HCT116 (cell line): Measurements from ENCODE around the gene BRSK2. TPM values are rescaled to one million over a fixed set of nuclear protein-coding genes. Genes with fewer than 3 reads are reported as not detected.

ENCODE experiments used
- ATAC-seq: fragments of 200-7000 bp; cut with Tn5 transposase; 2 replicates; pipeline ENCODE4 v1.9.1; 2020; ENCODE audit warnings: mild to moderate bottlenecking, moderate library complexity
- BruUV-seq: library from RNA; stranded (reverse); fragments of 400-500 nt; replicated peaks from 2 replicates; lab custom pipeline; 2021; lab: Mats Ljungman, UMichigan
- CTCF ChIA-PET: fragments of 300-600 bp; sonication (Branson Sonifier 250); formaldehyde crosslinking; loops from one replicate; lab custom pipeline; 2021; ENCODE audit warnings: antibody characterized with exemption; lab: Charles Lee
- POLR2A ChIA-PET: fragments of 300-600, 350-600 bp; sonication (Branson Sonifier 250); formaldehyde crosslinking; loops from one replicate; lab custom pipeline; 2021; ENCODE audit warnings: antibody characterized with exemption; lab: Charles Lee
- RAD21 ChIA-PET, 2 experiments: fragments of 300-600 bp; sonication (Branson Sonifier 250); formaldehyde crosslinking; loops; one replicate each; lab custom pipeline; 2023; ENCODE audit warnings: low total read pairs in 2 of 2; ENCODE audit not compliant: uncharacterized antibody in 2 of 2, unreplicated experiment in 2 of 2, low non-redundant PET in 1 of 2; lab: Charles Lee
- DNase-seq: peaks from one replicate; pipeline ENCODE4 v3.0.0-alpha.2; 2010; ENCODE audit warnings: low read depth, low spot score
- H2AFZ ChIP-seq: fragments of 200-600 bp; shearing (Covaris generic), sonication (generic); 2 replicates; pipeline ENCODE4 v1.6.1; 2017; ENCODE audit warnings: low read depth, mixed run types, mixed read lengths, antibody characterized with exemption, low read length; ENCODE audit not compliant: poor library complexity, severe bottlenecking
- H3K27ac ChIP-seq: 2 replicates; pipeline ENCODE4 v1.5.1; 2012; ENCODE audit warnings: low read depth, low read length
- H3K27me3 ChIP-seq: fragments of 200-600 bp; sonication (generic); 2 replicates; pipeline ENCODE4 v1.6.1; 2016; ENCODE audit warnings: mixed run types, low read length, mixed read lengths; ENCODE audit not compliant: insufficient read depth
- H3K36me3 ChIP-seq, 2 experiments: fragments of 200-500 bp in 1 of 2; fragments of 200-600 bp in 1 of 2; sonication (Bioruptor generic) in 1 of 2; sonication (generic) in 1 of 2; 2 replicates each; pipeline versions ENCODE4 v1.5.1 to v1.6.1; 2014 to 2016; ENCODE audit warnings: low read length in 2 of 2, inconsistent platforms in 1 of 2, mixed read lengths in 1 of 2, mixed run types in 1 of 2; ENCODE audit not compliant: insufficient read depth in 2 of 2, control insufficient read depth in 1 of 2
- H3K4me1 ChIP-seq, 2 experiments: fragments of 200-600 bp in 1 of 2; sonication (generic) in 1 of 2; 2 replicates each; pipeline versions ENCODE4 v1.5.1 to v1.6.1; 2012 to 2017; ENCODE audit warnings: low read length in 2 of 2, inconsistent platforms in 1 of 2, mild to moderate bottlenecking in 1 of 2, mixed read lengths in 1 of 2, mixed run types in 1 of 2, moderate library complexity in 1 of 2; ENCODE audit not compliant: insufficient read depth in 2 of 2, control insufficient read depth in 1 of 2
- H3K4me2 ChIP-seq: fragments of 200-600 bp; sonication (generic); 2 replicates; pipeline ENCODE4 v1.6.1; 2017; ENCODE audit warnings: mixed run types, low read length, mixed read lengths
- H3K4me3 ChIP-seq, 2 experiments: fragments of 200-600 bp in 1 of 2; sonication (generic) in 1 of 2; replicated peaks in 1 of 2; 2 replicates each; pipeline ENCODE4 v1.5.1; 2011 to 2016; ENCODE audit warnings: low read length in 2 of 2, control low read depth in 1 of 2, low read depth in 1 of 2, mild to moderate bottlenecking in 1 of 2, mixed read lengths in 1 of 2, mixed run types in 1 of 2
- H3K79me2 ChIP-seq: fragments of 200-600 bp; sonication (generic); 2 replicates; pipeline ENCODE4 v1.6.1; 2017; ENCODE audit warnings: mild to moderate bottlenecking, mixed run types, low read length, moderate library complexity, mixed read lengths; ENCODE audit not compliant: insufficient read depth
- H3K9ac ChIP-seq: fragments of 200-600 bp; sonication (generic); 2 replicates; pipeline ENCODE4 v1.6.1; 2016; ENCODE audit warnings: low read length, mixed read lengths
- H3K9me2 ChIP-seq: fragments of 200-600 bp; sonication (generic), shearing (Covaris generic); 2 replicates; pipeline ENCODE4 v1.6.1; 2017; ENCODE audit warnings: mixed run types, mild to moderate bottlenecking, moderate library complexity; ENCODE audit not compliant: insufficient read depth
- H3K9me3 ChIP-seq, 2 experiments: fragments of 200-500 bp in 1 of 2; fragments of 200-600 bp in 1 of 2; sonication (Bioruptor generic) in 1 of 2; sonication (generic) in 1 of 2; 2 replicates each; pipeline ENCODE4 v1.6.1; 2014 to 2017; ENCODE audit warnings: low read length in 2 of 2, mixed read lengths in 2 of 2, inconsistent platforms in 1 of 2, low read depth in 1 of 2, mild to moderate bottlenecking in 1 of 2, mixed run types in 1 of 2, moderate library complexity in 1 of 2; ENCODE audit not compliant: control insufficient read depth in 1 of 2, insufficient read depth in 1 of 2
- H4K20me1 ChIP-seq: fragments of 200-600 bp; sonication (generic), shearing (Covaris generic); 2 replicates; pipeline ENCODE4 v1.6.1; 2017; ENCODE audit warnings: mixed run types, mild to moderate bottlenecking, moderate library complexity; ENCODE audit not compliant: insufficient read depth
- CBX3 ChIP-seq: IDR thresholded peaks from 2 replicates; pipeline ENCODE4 v1.6.1; 2012; ENCODE audit warnings: low read depth
- EZH2 ChIP-seq: fragments of 200-600 bp; sonication (generic); IDR thresholded peaks from 2 replicates; pipeline ENCODE4 v1.6.1; 2017; ENCODE audit warnings: antibody characterized with exemption, mixed run types
- POLR2AphosphoS5 ChIP-seq: IDR thresholded peaks from 2 replicates; pipeline ENCODE4 v1.6.1; 2011; ENCODE audit warnings: mild to moderate bottlenecking, low read depth, low read length, moderate library complexity
- RAD21 ChIP-seq: IDR thresholded peaks from 2 replicates; pipeline ENCODE4 v1.6.1; 2012; ENCODE audit warnings: low read depth, mild to moderate bottlenecking
- YY1 ChIP-seq: IDR thresholded peaks from 2 replicates; pipeline ENCODE4 v1.6.1; 2011; ENCODE audit warnings: low read length, low read depth, moderate library complexity, mild to moderate bottlenecking; ENCODE audit not compliant: insufficient replicate concordance; ENCODE audit errors: extremely low read depth
- ZFX ChIP-seq: fragments of 450-650 bp; IDR thresholded peaks from 2 replicates; pipeline ENCODE4 v1.6.1; 2017
- intact Hi-C: fragments of 100-400 bp; cut with micrococcal nuclease; formaldehyde crosslinking; loops from 2 replicates; pipeline ENCODE4 v1.10.0; 2022
- total RNA-seq: library from RNA; stranded (reverse); gene quantifications from one replicate; pipeline ENCODE4 v1.2.1, GENCODE V29; 2021; ENCODE audit not compliant: unreplicated experiment
- TF ChIP-seq, protein P1 (sequence below): IDR thresholded peaks from 2 replicates; pipeline ENCODE4 v1.6.1; 2011; ENCODE audit warnings: mild to moderate bottlenecking, low read length, moderate library complexity; ENCODE audit not compliant: insufficient replicate concordance; ENCODE audit errors: extremely low read depth
- TF ChIP-seq, protein P2 (sequence below): IDR thresholded peaks from 2 replicates; pipeline ENCODE4 v1.6.1; 2012
- TF ChIP-seq, protein P3 (sequence below), 3 experiments: fragments of 200-600 bp in 1 of 3; sonication (generic) in 1 of 3; IDR thresholded peaks in 2 of 3; conservative IDR thresholded peaks in 1 of 3; 2 replicates each; pipeline ENCODE4 v1.5.1; 2012 to 2017; ENCODE audit warnings: low read depth in 2 of 3, low read length in 2 of 3, antibody characterized with exemption in 1 of 3, borderline replicate concordance in 1 of 3, control low read depth in 1 of 3, mild to moderate bottlenecking in 1 of 3, mixed read lengths in 1 of 3, mixed run types in 1 of 3, moderate library complexity in 1 of 3; ENCODE audit not compliant: insufficient read depth in 1 of 3

BRSK2 gene
- total RNA-seq, 1 experiment from 2014 or later: 14.0 TPM

DNA sequence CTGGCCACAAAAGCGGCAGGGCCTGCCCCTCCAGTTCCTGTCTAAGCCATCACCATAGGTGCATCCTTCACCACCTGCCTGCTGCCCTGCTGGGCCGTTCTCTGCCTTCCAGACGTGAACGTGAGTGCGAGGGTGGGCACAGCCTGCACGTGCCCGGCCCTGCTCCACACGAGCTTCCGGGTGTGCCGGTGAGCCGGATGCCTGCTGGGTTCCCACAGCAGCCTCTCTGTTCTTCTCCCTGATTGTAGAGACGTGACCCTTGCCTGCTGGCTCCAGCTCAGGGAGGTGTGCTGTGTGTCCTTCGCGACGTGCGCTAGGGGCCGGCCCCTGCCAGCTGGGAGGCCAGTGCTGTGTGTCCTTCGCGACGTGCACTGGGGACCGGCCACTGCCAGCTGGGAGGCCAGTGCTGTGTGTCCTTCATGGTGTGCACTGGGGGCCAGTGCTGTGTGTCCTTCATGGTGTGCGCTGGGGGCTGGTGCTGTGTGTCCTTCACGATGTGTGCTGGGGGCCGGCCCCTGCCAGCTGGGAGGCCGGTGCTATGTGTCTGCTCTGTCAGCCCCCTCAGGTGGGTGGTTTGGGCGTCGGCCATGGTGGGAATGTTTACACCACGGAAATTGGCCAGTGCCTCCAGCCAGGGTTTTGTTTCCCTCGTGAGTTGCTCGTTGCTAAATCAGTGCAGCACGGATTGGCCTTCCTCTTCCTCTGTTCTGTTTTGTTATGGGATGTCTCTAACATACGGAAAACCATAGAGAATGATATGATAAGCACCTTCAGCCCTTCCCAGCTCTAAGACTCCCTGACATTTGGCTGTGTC, 35.4 kb upstream of the BRSK2 start:
- RAD21 ChIA-PET: no interaction called here
- Histone ChIP-seq H3K79me2 (no peaks in the 10 kb centered on the region), H3K27ac (no peak overlapping the region), H4K20me1 (no peaks in the 10 kb centered on the region), H3K27me3 (no peaks in the 10 kb centered on the region), H2AFZ (no peak overlapping the region), H3K4me1 (no peaks in the 10 kb centered on the region), H3K9ac (no peak overlapping the region), H3K9me3 (no peaks in the 10 kb centered on the region), H3K4me2 (no peak overlapping the region), H3K36me3 (no peaks in the 10 kb centered on the region), H3K9me2 (no peaks in the 10 kb centered on the region), H3K4me3 (no peak overlapping the region)
- no peak for TF ChIP-seq POLR2AphosphoS5
- ATAC-seq: no peak
- POLR2A ChIA-PET: interaction anchor here (1.2 kb wide), 1 partner anchor 20 kb away, joined by 3 read pairs; no protein-coding TSS in a partner anchor
- BruUV-seq: no TSS peak
- CTCF ChIA-PET: no interaction called here
- intact Hi-C loops: no loop called here
- DNase-seq: no peak

DNA sequence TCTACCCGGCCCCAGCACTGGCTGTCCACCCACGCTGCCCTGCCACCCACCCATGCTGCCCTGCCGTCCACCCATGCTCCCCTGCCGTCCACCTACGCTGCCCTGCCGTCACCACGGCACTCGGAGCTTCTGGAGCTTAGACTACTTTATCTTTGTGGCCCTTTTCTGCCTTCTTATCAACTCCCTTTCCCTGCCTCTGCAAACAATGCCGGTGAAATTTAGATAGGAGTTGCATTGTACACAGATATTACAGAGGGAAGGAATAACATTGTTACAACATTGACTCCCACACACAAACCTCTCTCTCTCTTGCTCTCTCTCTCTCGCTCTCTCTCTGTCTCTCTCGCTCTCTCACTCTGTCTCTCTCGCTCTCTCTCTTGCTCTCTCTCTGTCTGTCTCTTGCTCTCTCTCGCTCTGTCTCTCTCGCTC, 33.7 kb upstream of the BRSK2 start:
- no peak for DNase-seq
- no peaks in the 10 kb centered on the region for H3K79me2 ChIP-seq
- ChIA-PET RAD21 (no interaction called here), POLR2A (no interaction called here), CTCF (no interaction called here)
- TF ChIP-seq, protein P1, sequence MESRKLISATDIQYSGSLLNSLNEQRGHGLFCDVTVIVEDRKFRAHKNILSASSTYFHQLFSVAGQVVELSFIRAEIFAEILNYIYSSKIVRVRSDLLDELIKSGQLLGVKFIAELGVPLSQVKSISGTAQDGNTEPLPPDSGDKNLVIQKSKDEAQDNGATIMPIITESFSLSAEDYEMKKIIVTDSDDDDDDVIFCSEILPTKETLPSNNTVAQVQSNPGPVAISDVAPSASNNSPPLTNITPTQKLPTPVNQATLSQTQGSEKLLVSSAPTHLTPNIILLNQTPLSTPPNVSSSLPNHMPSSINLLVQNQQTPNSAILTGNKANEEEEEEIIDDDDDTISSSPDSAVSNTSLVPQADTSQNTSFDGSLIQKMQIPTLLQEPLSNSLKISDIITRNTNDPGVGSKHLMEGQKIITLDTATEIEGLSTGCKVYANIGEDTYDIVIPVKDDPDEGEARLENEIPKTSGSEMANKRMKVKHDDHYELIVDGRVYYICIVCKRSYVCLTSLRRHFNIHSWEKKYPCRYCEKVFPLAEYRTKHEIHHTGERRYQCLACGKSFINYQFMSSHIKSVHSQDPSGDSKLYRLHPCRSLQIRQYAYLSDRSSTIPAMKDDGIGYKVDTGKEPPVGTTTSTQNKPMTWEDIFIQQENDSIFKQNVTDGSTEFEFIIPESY: no peak
- TF ChIP-seq EZH2: no peak
- TF ChIP-seq ZFX: no peak
- TF ChIP-seq, protein P2, sequence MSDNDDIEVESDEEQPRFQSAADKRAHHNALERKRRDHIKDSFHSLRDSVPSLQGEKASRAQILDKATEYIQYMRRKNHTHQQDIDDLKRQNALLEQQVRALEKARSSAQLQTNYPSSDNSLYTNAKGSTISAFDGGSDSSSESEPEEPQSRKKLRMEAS: no peak
- TF ChIP-seq YY1: no peak
- TF ChIP-seq, protein P3, sequence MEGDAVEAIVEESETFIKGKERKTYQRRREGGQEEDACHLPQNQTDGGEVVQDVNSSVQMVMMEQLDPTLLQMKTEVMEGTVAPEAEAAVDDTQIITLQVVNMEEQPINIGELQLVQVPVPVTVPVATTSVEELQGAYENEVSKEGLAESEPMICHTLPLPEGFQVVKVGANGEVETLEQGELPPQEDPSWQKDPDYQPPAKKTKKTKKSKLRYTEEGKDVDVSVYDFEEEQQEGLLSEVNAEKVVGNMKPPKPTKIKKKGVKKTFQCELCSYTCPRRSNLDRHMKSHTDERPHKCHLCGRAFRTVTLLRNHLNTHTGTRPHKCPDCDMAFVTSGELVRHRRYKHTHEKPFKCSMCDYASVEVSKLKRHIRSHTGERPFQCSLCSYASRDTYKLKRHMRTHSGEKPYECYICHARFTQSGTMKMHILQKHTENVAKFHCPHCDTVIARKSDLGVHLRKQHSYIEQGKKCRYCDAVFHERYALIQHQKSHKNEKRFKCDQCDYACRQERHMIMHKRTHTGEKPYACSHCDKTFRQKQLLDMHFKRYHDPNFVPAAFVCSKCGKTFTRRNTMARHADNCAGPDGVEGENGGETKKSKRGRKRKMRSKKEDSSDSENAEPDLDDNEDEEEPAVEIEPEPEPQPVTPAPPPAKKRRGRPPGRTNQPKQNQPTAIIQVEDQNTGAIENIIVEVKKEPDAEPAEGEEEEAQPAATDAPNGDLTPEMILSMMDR (IDR thresholded peaks at IDR 0.05 in 2 of 3, conservative IDR thresholded peaks at IDR 0.05 in 1 of 3; ENCODE audit: borderline replicate concordance in 1 of 3, insufficient read depth in 1 of 3, low read depth in 2 of 3, low read length in 2 of 3): no peak
- no peak for TF ChIP-seq RAD21
- TF ChIP-seq POLR2AphosphoS5: no peak
- TF ChIP-seq CBX3: no peak
- no peak for ATAC-seq
- H3K27me3 ChIP-seq: no peaks in the 10 kb centered on the region
- no peak overlapping the region for H2AFZ ChIP-seq
- no TSS peak for BruUV-seq
- intact Hi-C loops: no loop called here
- H3K36me3 ChIP-seq: no peaks in the 10 kb centered on the region
- no peak overlapping the region for H3K9ac ChIP-seq
- no peaks in the 10 kb centered on the region for H3K4me1 ChIP-seq
- H3K27ac ChIP-seq: no peak overlapping the region
- no peaks in the 10 kb centered on the region for H3K9me2 ChIP-seq
- H3K4me2 ChIP-seq: no peak overlapping the region
- no peak overlapping the region for H3K4me3 ChIP-seq
- no peaks in the 10 kb centered on the region for H4K20me1 ChIP-seq
- H3K9me3 ChIP-seq: no peaks in the 10 kb centered on the region
